BLaER1 treated with 17β-estradiol and CSF1 and Interleukin-3, amounts not matched to agents 10 nM and 100 nM (cell line): ENCODE data around the gene PPFIA4.
"Not testable (repeated sequence)": the region's sequence is repeated elsewhere in the genome, so short reads cannot be mapped to it uniquely, and the experiment has no call there.

ENCODE experiments used
- H3K27ac ChIP-seq, 11 experiments: shearing (Covaris generic); formaldehyde crosslinking; 2 replicates each; pipeline ENCODE4 v1.8.1; 2022
- H3K27me3 ChIP-seq, 11 experiments: shearing (Covaris generic); formaldehyde crosslinking; 2 replicates each; pipeline ENCODE4 v1.8.1; 2022
- H3K36me3 ChIP-seq, 11 experiments: shearing (Covaris generic); formaldehyde crosslinking; 2 replicates each; pipeline ENCODE4 v1.8.1; 2022
- H3K4me1 ChIP-seq, 10 experiments: shearing (Covaris generic); formaldehyde crosslinking; 2 replicates each; pipeline ENCODE4 v1.8.1; 2022
- H3K4me2 ChIP-seq, 11 experiments: shearing (Covaris generic); formaldehyde crosslinking; 2 replicates each; pipeline ENCODE4 v1.8.1; 2022
- H3K4me3 ChIP-seq, 10 experiments: shearing (Covaris generic); formaldehyde crosslinking; 2 replicates each; pipeline ENCODE4 v1.8.1; 2022
- H3K9ac ChIP-seq, 11 experiments: shearing (Covaris generic); formaldehyde crosslinking; 2 replicates each; pipeline ENCODE4 v1.8.1; 2022
- H3K9me3 ChIP-seq, 11 experiments: shearing (Covaris generic); formaldehyde crosslinking; replicated peaks in 1 of 11; 2 replicates each; pipeline ENCODE4 v1.8.1; 2022
- H4K20me1 ChIP-seq, 11 experiments: shearing (Covaris generic); formaldehyde crosslinking; 2 replicates each; pipeline ENCODE4 v1.8.1; 2022
- Cebpa-rat ChIP-seq, 11 experiments: shearing (Covaris generic); IDR thresholded peaks; 2 replicates each; pipeline ENCODE4 v1.8.1; 2022

The PPFIA4 gene

DNA sequence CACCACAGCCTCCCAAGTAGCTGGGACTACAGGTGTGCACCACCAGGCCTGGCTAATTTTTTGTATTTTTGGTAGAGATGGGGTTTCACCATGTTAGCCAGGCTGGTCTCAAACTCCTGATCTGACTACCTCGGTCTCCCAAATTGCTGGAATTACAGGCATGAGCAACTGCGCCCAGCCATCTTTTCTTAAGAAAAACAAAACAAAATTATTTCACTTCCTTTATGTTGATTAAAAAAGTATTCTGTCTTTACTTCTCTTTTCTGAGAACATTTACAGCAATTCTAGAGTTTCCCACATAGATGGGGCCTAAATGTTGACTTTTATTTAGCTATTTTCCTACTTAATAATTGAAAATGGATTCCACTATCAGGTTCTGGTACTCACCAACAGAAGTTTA, 36.4 kb upstream of the PPFIA4 start:
- TF ChIP-seq Cebpa-rat (IDR thresholded peaks at IDR 0.05) = no peak

DNA sequence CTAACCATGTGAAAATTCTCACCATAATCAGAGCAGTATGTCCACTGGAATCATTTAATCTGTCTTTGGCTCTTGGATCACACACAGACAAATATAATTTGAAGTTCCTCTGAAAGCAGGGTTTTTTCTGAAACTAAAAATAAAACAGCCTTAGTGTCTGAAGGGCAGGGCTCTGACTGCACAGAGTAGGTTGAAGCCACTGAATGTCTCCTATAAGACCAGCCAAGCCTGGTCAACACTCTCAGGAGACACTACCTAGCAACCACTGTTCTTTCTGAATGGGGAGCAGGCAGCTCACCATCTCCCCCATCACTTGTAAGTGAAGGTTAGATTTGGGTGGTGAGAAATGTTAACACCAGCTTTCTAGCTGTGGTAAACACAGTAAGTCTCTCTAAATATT, 35.2 kb upstream of the PPFIA4 start:
- Histone ChIP-seq H3K36me3 (no peaks in the 10 kb centered on the region), H3K27me3 (no peaks in the 10 kb centered on the region), H3K27ac (no peak overlapping the region), H4K20me1 (no peaks in the 10 kb centered on the region), H3K9me3 (no peaks in the 10 kb centered on the region; a peak in 1 of 22 replicates), H3K4me1 (peaks cover 11 to 36% (median 19%) of the 10 kb centered on the region in 10 experiments; a peak in 19 of 20 replicates), H3K9ac (no peak overlapping the region), H3K4me3 (no peak overlapping the region), H3K4me2 (peak overlapping the region in 1 of 11 experiments; percentile 56; a peak in 1 of 22 replicates)
- TF ChIP-seq Cebpa-rat (IDR thresholded peaks at IDR 0.05) = no peak

More for the DNA sequence above, 36.4 kb upstream of the PPFIA4 start:
- no peak overlapping the region; a peak in 1 of 22 replicates for H3K27ac ChIP-seq
- H3K4me1 ChIP-seq = peaks cover 11 to 36% (median 19%) of the 10 kb centered on the region in 10 experiments; a peak in 19 of 20 replicates
- no peak overlapping the region for H3K4me3 ChIP-seq
- H3K36me3 ChIP-seq = no peaks in the 10 kb centered on the region
- no peaks in the 10 kb centered on the region for H4K20me1 ChIP-seq
- H3K9ac ChIP-seq = no peak overlapping the region
- H3K27me3 ChIP-seq = no peaks in the 10 kb centered on the region
- no peaks in the 10 kb centered on the region for H3K9me3 ChIP-seq
- H3K4me2 ChIP-seq = peak overlapping the region in 3 of 11 experiments; percentile 29 to 56 (median 39); a peak in 5 of 22 replicates

GRCh38 chr1:202994756-202995155, 31.5 kb upstream of the PPFIA4 start:
- no peak overlapping the region for H3K9ac ChIP-seq
- no peak for TF ChIP-seq Cebpa-rat (IDR thresholded peaks at IDR 0.05)
- H3K4me2 ChIP-seq = no peak overlapping the region

DNA sequence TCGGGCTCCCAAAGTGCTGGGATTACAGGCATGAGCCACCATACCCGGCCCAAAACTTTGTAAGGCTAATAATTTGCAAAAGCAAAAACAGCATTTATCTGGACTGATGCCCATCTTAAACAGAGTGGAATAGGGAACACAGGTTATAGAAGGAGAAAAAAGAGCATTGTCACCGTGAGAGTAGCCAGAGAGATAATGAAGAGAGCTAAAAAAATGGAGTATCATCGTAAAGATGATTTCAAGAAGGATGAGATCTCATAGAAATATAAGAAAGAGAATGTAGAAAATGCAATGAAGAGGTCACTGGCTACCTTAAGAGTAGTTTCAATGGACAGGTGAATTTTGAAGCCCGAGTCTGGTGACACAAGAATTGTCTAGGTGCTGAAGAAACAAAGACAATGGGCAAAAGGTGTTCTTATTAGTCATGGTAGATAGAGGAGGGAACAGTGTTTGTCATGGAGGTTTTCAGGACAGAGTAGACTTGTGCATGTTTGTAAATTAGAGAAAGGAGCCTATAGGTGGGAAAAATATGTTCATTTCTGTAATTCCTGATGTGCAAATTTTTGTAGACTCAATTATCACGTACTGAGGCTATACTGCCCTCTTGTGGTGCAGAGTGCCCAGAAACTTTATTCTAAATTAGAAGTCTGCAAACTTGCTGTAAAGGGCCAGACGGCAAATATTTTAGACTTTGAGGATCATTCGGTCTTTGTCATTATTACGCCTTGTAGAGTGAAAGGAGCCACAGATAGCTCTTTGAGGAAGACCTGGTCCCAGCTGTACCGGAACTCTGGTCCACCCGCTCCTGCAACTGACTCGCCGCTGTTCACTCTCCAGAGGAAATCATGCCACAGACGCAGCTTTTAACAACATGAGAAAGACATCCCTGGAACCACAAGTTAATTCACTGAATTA, 27.2 kb upstream of the PPFIA4 start:
- H3K27me3 ChIP-seq = no peaks in the 10 kb centered on the region
- H3K36me3 ChIP-seq = no peaks in the 10 kb centered on the region
- peaks cover 0 to 5% (median 0%) of the 10 kb centered on the region in 11 experiments; a peak in 3 of 22 replicates for H3K9me3 ChIP-seq
- H3K9ac ChIP-seq = peak overlapping the region; percentile 38 to 71 (median 63); a peak in 21 of 22 replicates
- peak overlapping the region in 9 of 11 experiments; percentile 15 to 81 (median 67); a peak in 17 of 22 replicates for H3K27ac ChIP-seq
- H3K4me3 ChIP-seq = peak overlapping the region; percentile 34 to 57 (median 46); a peak in 19 of 20 replicates
- no peak for TF ChIP-seq Cebpa-rat (IDR thresholded peaks at IDR 0.05)
- H4K20me1 ChIP-seq = no peaks in the 10 kb centered on the region
- peak overlapping the region; percentile 67 to 90 (median 85) for H3K4me2 ChIP-seq
- peaks cover 13 to 64% (median 43%) of the 10 kb centered on the region in 10 experiments for H3K4me1 ChIP-seq

More at GRCh38 chr1:202994756-202995155, 31.5 kb upstream of the PPFIA4 start:
- H3K36me3 ChIP-seq = no peaks in the 10 kb centered on the region
- peaks cover 14 to 28% (median 25%) of the 10 kb centered on the region in 10 experiments for H3K4me1 ChIP-seq
- no peak overlapping the region for H3K4me3 ChIP-seq
- no peaks in the 10 kb centered on the region for H4K20me1 ChIP-seq
- H3K27me3 ChIP-seq = no peaks in the 10 kb centered on the region
- no peak overlapping the region for H3K27ac ChIP-seq
- H3K9me3 ChIP-seq = peaks cover 0 to 5% (median 0%) of the 10 kb centered on the region in 11 experiments; a peak in 3 of 22 replicates

DNA sequence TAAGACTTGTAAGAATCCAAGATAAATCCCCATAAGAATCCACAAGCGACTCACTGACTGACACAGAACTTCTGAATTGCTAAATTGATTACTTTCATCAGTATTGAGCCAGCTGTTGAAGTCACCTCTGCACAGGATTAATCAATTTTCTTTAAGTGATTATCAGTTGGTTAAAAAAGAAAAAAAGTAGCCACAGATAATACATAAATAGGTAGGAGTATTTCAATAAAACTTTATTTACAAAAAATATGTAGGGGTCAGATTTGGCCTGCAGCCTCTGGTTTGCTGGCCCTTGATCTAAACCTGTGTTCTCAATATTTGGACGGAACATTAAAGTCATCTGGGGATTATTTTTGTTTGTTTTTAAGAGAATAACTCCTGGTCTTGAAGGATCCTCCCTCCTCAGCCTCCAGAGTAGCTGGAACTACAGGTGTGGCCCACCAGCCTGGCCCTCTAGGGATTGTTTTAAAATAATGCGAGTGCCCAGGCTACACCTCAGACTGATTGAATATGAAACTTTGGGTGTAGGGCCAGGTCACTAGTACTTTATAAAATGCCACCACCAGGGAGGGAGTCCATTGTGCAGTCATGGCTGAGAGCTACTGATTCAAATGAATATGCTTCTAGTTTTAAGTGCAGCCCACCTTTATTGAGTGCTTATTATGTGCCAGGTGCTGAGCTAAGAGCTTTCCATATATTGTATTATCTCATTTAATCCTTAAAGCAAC, 25.9 kb upstream of the PPFIA4 start:
- Histone ChIP-seq H3K4me1 (peaks cover 14 to 74% (median 48%) of the 10 kb centered on the region in 10 experiments), H3K9me3 (peaks cover 0 to 5% (median 0%) of the 10 kb centered on the region in 11 experiments; a peak in 3 of 22 replicates), H3K4me3 (peak overlapping the region in 4 of 10 experiments; percentile 34 to 57 (median 46); a peak in 4 of 20 replicates), H3K27ac (peak overlapping the region in 8 of 11 experiments; percentile 30 to 81 (median 70); a peak in 15 of 22 replicates), H3K36me3 (no peaks in the 10 kb centered on the region), H3K9ac (peak overlapping the region in 9 of 11 experiments; percentile 38 to 71 (median 66); a peak in 13 of 22 replicates), H3K27me3 (no peaks in the 10 kb centered on the region), H4K20me1 (no peaks in the 10 kb centered on the region), H3K4me2 (peak overlapping the region; percentile 67 to 90 (median 85); a peak in 21 of 22 replicates)
- no peak for TF ChIP-seq Cebpa-rat (IDR thresholded peaks at IDR 0.05)

DNA sequence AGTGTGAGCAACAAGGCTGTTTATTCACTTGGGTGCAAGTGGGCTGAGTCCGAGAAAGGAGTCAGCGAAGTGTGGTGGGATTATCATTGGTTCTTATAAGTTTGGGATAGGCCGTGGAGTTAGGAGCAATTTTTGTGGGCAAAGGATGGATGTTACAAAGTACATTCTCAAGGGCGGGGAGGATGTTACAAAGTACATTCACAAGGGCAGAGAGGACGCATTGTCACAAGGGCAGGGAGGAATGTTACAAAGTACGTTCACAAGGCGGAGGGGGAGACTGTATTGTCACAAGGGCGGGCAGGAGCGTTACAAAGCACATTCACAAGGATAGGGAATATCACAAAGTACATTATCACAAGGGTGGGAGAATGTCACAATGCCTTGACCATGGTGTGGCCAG, 24.3 kb upstream of the PPFIA4 start:
- H4K20me1 ChIP-seq = no peaks in the 10 kb centered on the region
- no peaks in the 10 kb centered on the region for H3K27me3 ChIP-seq
- no peaks in the 10 kb centered on the region for H3K36me3 ChIP-seq
- H3K4me3 ChIP-seq = no peak overlapping the region
- H3K4me2 ChIP-seq = 0 out of 22 replicates have a peak overlapping the region, but pooled peaks of 1 of the 11 experiments have one; percentile 23
- peaks cover 25 to 89% (median 58%) of the 10 kb centered on the region in 10 experiments for H3K4me1 ChIP-seq
- no peak for TF ChIP-seq Cebpa-rat (IDR thresholded peaks at IDR 0.05)
- H3K9ac ChIP-seq = no peak overlapping the region
- no peaks in the 10 kb centered on the region; a peak in 1 of 22 replicates for H3K9me3 ChIP-seq
- peak overlapping the region in 2 of 11 experiments; percentile 35 to 39; a peak in 4 of 22 replicates for H3K27ac ChIP-seq

GRCh38 chr1:203002951-203003350, 23.3 kb upstream of the PPFIA4 start:
- Histone ChIP-seq H3K36me3 (no peaks in the 10 kb centered on the region), H3K4me2 (peak overlapping the region in 2 of 11 experiments; percentile 17 to 21; a peak in 1 of 22 replicates), H3K4me3 (no peak overlapping the region), H3K9me3 (no peaks in the 10 kb centered on the region), H3K27ac (peak overlapping the region in 1 of 11 experiments; percentile 35; a peak in 2 of 22 replicates), H4K20me1 (peaks cover 0 to 6% (median 1%) of the 10 kb centered on the region in 11 experiments; a peak in 10 of 22 replicates), H3K27me3 (no peaks in the 10 kb centered on the region), H3K9ac (no peak overlapping the region), H3K4me1 (peaks cover 17 to 80% (median 50%) of the 10 kb centered on the region in 10 experiments)
- no peak for TF ChIP-seq Cebpa-rat (IDR thresholded peaks at IDR 0.05)

- Histone ChIP-seq H3K27ac (peak overlapping the region; percentile 78 to 89 (median 87); a peak in 21 of 22 replicates), H3K4me2 (peak overlapping the region; percentile 62 to 92 (median 82)), H4K20me1 (peaks cover under 1 to 31% (median 20%) of the 10 kb centered on the region in 11 experiments; a peak in 15 of 22 replicates), H3K4me3 (peak overlapping the region in 7 of 10 experiments; percentile 75 to 93 (median 85); a peak in 9 of 20 replicates), H3K9ac (peak overlapping the region in 8 of 11 experiments; percentile 87 to 94 (median 92); a peak in 15 of 22 replicates), H3K4me1 (peaks cover 26 to 73% (median 47%) of the 10 kb centered on the region in 10 experiments), H3K36me3 (peaks cover 20 to 23% (median 21%) of the 10 kb centered on the region in 11 experiments)
- not testable (repeated sequence) for H3K9me3 ChIP-seq, H3K27me3 ChIP-seq
Observed at GRCh38 chr1:203005395-203006142, 20.7 kb upstream of the PPFIA4 start.
